A673 (cell line): ENCODE results near the gene CA6. TPM values are rescaled to one million over a fixed set of nuclear protein-coding genes. Genes with fewer than 3 reads are reported as not detected.

Experiments used
- BruUV-seq: library from RNA; stranded (reverse); fragments of 400-500 nt; replicated peaks from 2 replicates; lab custom pipeline; 2021; lab: Mats Ljungman, UMichigan
- CTCF ChIA-PET: fragments of 300-600 bp; sonication (Branson Sonifier 250); formaldehyde crosslinking; loops from one replicate; lab custom pipeline; 2022; ENCODE audit warnings: antibody characterized with exemption; lab: Charles Lee
- POLR2A ChIA-PET: fragments of 300-600 bp; sonication (Branson Sonifier 250); formaldehyde crosslinking; loops from one replicate; lab custom pipeline; 2022; ENCODE audit warnings: antibody characterized with exemption; ENCODE audit not compliant: low non-redundant PET; lab: Charles Lee
- DNase-seq: peaks from one replicate; pipeline ENCODE4 v3.0.0-alpha.2; 2015; ENCODE audit warnings: low spot score
- H3K27ac ChIP-seq: fragments of 200-600 bp; sonication (generic); 2 replicates; pipeline ENCODE4 v1.5.1; 2016; ENCODE audit warnings: mixed run types, low read depth, mild to moderate bottlenecking, mixed read lengths, antibody characterized with exemption, low read length; ENCODE audit not compliant: poor library complexity, severe bottlenecking
- H3K27me3 ChIP-seq: fragments of 200-600 bp; sonication (generic); replicated peaks from 2 replicates; pipeline ENCODE4 v1.6.1; 2017; ENCODE audit warnings: mixed run types, low read depth, mild to moderate bottlenecking, mixed read lengths, antibody characterized with exemption, low read length; ENCODE audit not compliant: insufficient read depth, poor library complexity
- H3K36me3 ChIP-seq: fragments of 200-600 bp; sonication (generic); 2 replicates; pipeline ENCODE4 v1.6.1; 2016; ENCODE audit warnings: mixed run types, mild to moderate bottlenecking, mixed read lengths, antibody characterized with exemption, low read length; ENCODE audit not compliant: insufficient read depth, poor library complexity, severe bottlenecking
- H3K4me1 ChIP-seq: fragments of 200-600 bp; sonication (generic); 2 replicates; pipeline ENCODE4 v1.6.1; 2017; ENCODE audit warnings: mixed run types, mild to moderate bottlenecking, mixed read lengths, antibody characterized with exemption, low read length; ENCODE audit not compliant: insufficient read depth, poor library complexity, severe bottlenecking
- H3K4me3 ChIP-seq: fragments of 200-600 bp; sonication (generic); 2 replicates; pipeline ENCODE4 v1.5.1; 2016; ENCODE audit warnings: low read depth, mixed run types, mild to moderate bottlenecking, mixed read lengths, low read length; ENCODE audit not compliant: poor library complexity, severe bottlenecking
- H3K9me3 ChIP-seq: fragments of 200-600 bp; sonication (generic); 2 replicates; pipeline ENCODE4 v1.6.1; 2016; ENCODE audit warnings: mixed run types, low read depth, mild to moderate bottlenecking, mixed read lengths, antibody characterized with exemption, low read length; ENCODE audit not compliant: poor library complexity, severe bottlenecking
- CTCF ChIP-seq: fragments of 300-800, 200-600 bp; sonication (generic); conservative IDR thresholded peaks from 2 replicates; pipeline ENCODE4 v1.5.1; 2017; ENCODE audit warnings: low read depth, mild to moderate bottlenecking, antibody characterized with exemption, low read length, moderate library complexity, mixed read lengths
- EZH2 ChIP-seq: fragments of 200-600 bp; sonication (generic); IDR thresholded peaks from 2 replicates; pipeline ENCODE4 v1.6.1; 2017; ENCODE audit warnings: borderline replicate concordance, low read depth, mild to moderate bottlenecking, mixed read lengths, antibody characterized with exemption, low read length; ENCODE audit not compliant: poor library complexity, severe bottlenecking
- intact Hi-C: fragments of 100-400 bp; cut with micrococcal nuclease; formaldehyde crosslinking; loops from one replicate; pipeline ENCODE4 v1.10.0; 2022; ENCODE audit not compliant: unreplicated experiment
- total RNA-seq: library from RNA; stranded (reverse); gene quantifications from 2 replicates; pipeline ENCODE4 v1.2.3, GENCODE V29; 2021

Gene CA6
- total RNA-seq, 1 experiment from 2014 or later: not detected

- intact Hi-C loops: no loop called here
- ChIA-PET CTCF (no interaction called here), POLR2A (no interaction called here)
- TF ChIP-seq CTCF (no peak), EZH2 (no peak)
- no peaks in the 10 kb centered on the region for H3K4me1 ChIP-seq
- no peak overlapping the region for H3K27ac ChIP-seq
- DNase-seq: no peak
- H3K9me3 ChIP-seq: no peaks in the 10 kb centered on the region
- BruUV-seq: no TSS peak
- H3K27me3 ChIP-seq: no peaks in the 10 kb centered on the region
- no peaks in the 10 kb centered on the region for H3K36me3 ChIP-seq
- H3K4me3 ChIP-seq: no peak overlapping the region
These were observed 22.7 kb upstream of the CA6 start for GRCh38 chr1:8922962-8923361.

GRCh38 chr1:8925406-8925805, 20.3 kb upstream of the CA6 start:
- Histone ChIP-seq H3K36me3 (no peaks in the 10 kb centered on the region), H3K4me3 (no peak overlapping the region), H3K27me3 (no peaks in the 10 kb centered on the region), H3K4me1 (no peaks in the 10 kb centered on the region), H3K9me3 (no peaks in the 10 kb centered on the region), H3K27ac (no peak overlapping the region)
- DNase-seq: no peak
- CTCF ChIA-PET: no interaction called here
- POLR2A ChIA-PET: no interaction called here
- TF ChIP-seq EZH2 (no peak), CTCF (no peak)
- intact Hi-C loops: no loop called here
- BruUV-seq: no TSS peak

GRCh38 chr1:8925960-8926359, 19.7 kb upstream of the CA6 start:
- Histone ChIP-seq H3K27me3 (no peaks in the 10 kb centered on the region), H3K27ac (no peak overlapping the region), H3K9me3 (no peaks in the 10 kb centered on the region), H3K36me3 (no peaks in the 10 kb centered on the region), H3K4me1 (no peaks in the 10 kb centered on the region), H3K4me3 (no peak overlapping the region)
- POLR2A ChIA-PET: no interaction called here
- no peak for DNase-seq
- intact Hi-C loops: no loop called here
- no peak for TF ChIP-seq CTCF
- TF ChIP-seq EZH2: no peak
- BruUV-seq: no TSS peak
- CTCF ChIA-PET: no interaction called here
